Endodermal cell (in vitro differentiated cells): ENCODE results near the gene FAM131A. TPM values are rescaled to one million over a fixed set of nuclear protein-coding genes. Genes with fewer than 3 reads are reported as not detected.
A peak's percentile ranks its signal among the peaks of the same experiment; 100 is the strongest.

ENCODE experiments used
- DNase-seq: peaks from one replicate; pipeline ENCODE4 v3.0.0-alpha.2; 2017
- H3K27ac ChIP-seq: 2 replicates; pipeline ENCODE4 v1.5.1; 2013; ENCODE audit warnings: mild to moderate bottlenecking, low read depth, low read length, moderate library complexity
- H3K27me3 ChIP-seq: 2 replicates; pipeline ENCODE4 v1.6.1; 2013; ENCODE audit warnings: mild to moderate bottlenecking, low read length, moderate library complexity; ENCODE audit not compliant: insufficient read depth, control insufficient read depth, poor library complexity, severe bottlenecking
- H3K36me3 ChIP-seq: 2 replicates; pipeline ENCODE4 v1.7.0; 2013; ENCODE audit warnings: mild to moderate bottlenecking, low read length, moderate library complexity; ENCODE audit not compliant: control insufficient read depth, insufficient read depth
- H3K4me1 ChIP-seq: one replicate; pipeline ENCODE4 v1.7.0; 2013; ENCODE audit warnings: low read length; ENCODE audit not compliant: control insufficient read depth, insufficient read depth
- H3K4me3 ChIP-seq: 2 replicates; pipeline ENCODE4 v1.5.1; 2013; ENCODE audit warnings: mild to moderate bottlenecking, low read length, moderate library complexity
- H3K9ac ChIP-seq: 2 replicates; pipeline ENCODE4 v1.6.1; 2013; ENCODE audit warnings: mild to moderate bottlenecking, low read length, moderate library complexity; ENCODE audit not compliant: poor library complexity, severe bottlenecking; ENCODE audit errors: extremely low read depth
- H3K9me3 ChIP-seq: 2 replicates; pipeline ENCODE4 v1.6.1; 2013; ENCODE audit warnings: mild to moderate bottlenecking, low read length, moderate library complexity; ENCODE audit not compliant: control insufficient read depth
- H3K27ac Mint-ChIP-seq: 2 replicates; pipeline ENCODE4 v1.8.0; 2020; ENCODE audit warnings: mixed read lengths
- H3K27me3 Mint-ChIP-seq: 2 replicates; pipeline ENCODE4 v1.8.0; 2021; ENCODE audit warnings: mild to moderate bottlenecking, mixed read lengths; ENCODE audit not compliant: insufficient read depth
- H3K36me3 Mint-ChIP-seq: 2 replicates; pipeline ENCODE4 v1.8.0; 2020; ENCODE audit warnings: low read depth, mixed read lengths
- H3K4me1 Mint-ChIP-seq: 2 replicates; pipeline ENCODE4 v1.8.0; 2020; ENCODE audit warnings: mixed read lengths
- H3K4me3 Mint-ChIP-seq: 2 replicates; pipeline ENCODE4 v1.8.0; 2020; ENCODE audit warnings: mild to moderate bottlenecking, moderate library complexity, mixed read lengths
- H3K9me3 Mint-ChIP-seq: 2 replicates; pipeline ENCODE4 v1.8.0; 2020; ENCODE audit warnings: mild to moderate bottlenecking, mixed read lengths
- CTCF ChIP-seq: fragments of 200-600 bp; sonication (generic); conservative IDR thresholded peaks from 2 replicates; pipeline ENCODE4 v1.5.0; 2021; ENCODE audit warnings: antibody characterized with exemption, mild to moderate bottlenecking
- WGBS, 2 experiments: methylation state at CpG; one replicate each; pipeline versions ENCODE4 v1.1.5 to v1.1.7; 2013; ENCODE audit warnings: missing lambda C conversion rate in 2 of 2, mixed read lengths in 1 of 2; ENCODE audit not compliant: insufficient coverage in 1 of 2, insufficient read length in 1 of 2; 5-methylcytosine and 5-hydroxymethylcytosine counted together
- total RNA-seq, 2 donors: library from RNA; stranded (reverse); fragmentation: NEBNext Ultra II Directional in 1 of 2; extraction: Animal tissue kit (Norgen Biotek cat#: 25700) in 1 of 2; gene quantifications; 2 replicates in 1 of 2; 3 replicates in 1 of 2; pipeline ENCODE4 v1.2.1, GENCODE V29; 2021

FAM131A gene
- total RNA-seq, 2 donors from 2014 or later: 18.3 to 24.1 TPM

- Histone ChIP-seq H3K27ac (no peak overlapping the region), H3K4me1 (no peaks in the 10 kb centered on the region), H3K4me3 (no peak overlapping the region), H3K36me3 (peaks cover 98% of the 10 kb centered on the region), H3K9ac (no peak overlapping the region), H3K9me3 (no peaks in the 10 kb centered on the region), H3K27me3 (no peaks in the 10 kb centered on the region)
- DNase-seq: no peak
- Mint-ChIP-seq H3K27me3 (no peaks in the 10 kb centered on the region), H3K9me3 (no peaks in the 10 kb centered on the region), H3K4me1 (no peaks in the 10 kb centered on the region), H3K27ac (no peak overlapping the region), H3K4me3 (no peak overlapping the region), H3K36me3 (peaks cover 95% of the 10 kb centered on the region)
- no peak for TF ChIP-seq CTCF
- 94 to 95% methylated on average over 2 to 6 of the region's 6 CpGs for WGBS, 2 experiments
Measured at GRCh38 chr3:184325715-184326369, 11.6 kb upstream of the FAM131A start.

- no peak overlapping the region for H3K4me3 Mint-ChIP-seq
- Histone ChIP-seq H3K4me1 (no peaks in the 10 kb centered on the region), H3K27ac (no peak overlapping the region), H3K36me3 (peaks cover 98% of the 10 kb centered on the region), H3K9ac (no peak overlapping the region), H3K4me3 (no peak overlapping the region), H3K9me3 (no peaks in the 10 kb centered on the region), H3K27me3 (no peaks in the 10 kb centered on the region)
- no peak for DNase-seq
- no peaks in the 10 kb centered on the region for H3K4me1 Mint-ChIP-seq
- peaks cover 95% of the 10 kb centered on the region for H3K36me3 Mint-ChIP-seq
- H3K9me3 Mint-ChIP-seq: no peaks in the 10 kb centered on the region
- 98% methylated on average over 18 to 21 of the region's 21 CpGs for WGBS, 2 experiments
- no peaks in the 10 kb centered on the region for H3K27me3 Mint-ChIP-seq
- no peak for TF ChIP-seq CTCF
- H3K27ac Mint-ChIP-seq: peak overlapping the region; percentile 7
Measured at GRCh38 chr3:184327171-184327570, 10.2 kb upstream of the FAM131A start.

GRCh38 chr3:184328516-184328915 is 8.9 kb upstream of the FAM131A start:
- Mint-ChIP-seq H3K27ac (no peak overlapping the region), H3K36me3 (peaks cover 95% of the 10 kb centered on the region), H3K4me1 (no peaks in the 10 kb centered on the region), H3K27me3 (no peaks in the 10 kb centered on the region), H3K9me3 (no peaks in the 10 kb centered on the region), H3K4me3 (no peak overlapping the region)
- no peak overlapping the region for H3K9ac ChIP-seq
- DNase-seq: no peak
- H3K9me3 ChIP-seq: no peaks in the 10 kb centered on the region
- H3K36me3 ChIP-seq: peaks cover 98% of the 10 kb centered on the region
- no peaks in the 10 kb centered on the region for H3K4me1 ChIP-seq
- no peak for TF ChIP-seq CTCF
- H3K27me3 ChIP-seq: no peaks in the 10 kb centered on the region
- H3K4me3 ChIP-seq: no peak overlapping the region
- H3K27ac ChIP-seq: no peak overlapping the region
- 63 to 64% methylated on average over 3 of the region's 3 CpGs for WGBS, 2 experiments
